CD4-positive, CD25-positive, alpha-beta regulatory T cell (primary cell): Measurements from ENCODE around the gene NRARP. TPM values are rescaled to one million over a fixed set of nuclear protein-coding genes. Genes with fewer than 3 reads are reported as not detected.
"Not testable (repeated sequence)": the region's sequence is repeated elsewhere in the genome, so short reads cannot be mapped to it uniquely, and the experiment has no call there.

Experiments used
- ATAC-seq, 2 donors: fragments of 150-1000 bp; cut with Tn5 transposase; one replicate each; pipeline ENCODE4 v1.10.0; 2021; ENCODE audit warnings: low read depth in 2 of 2, moderate number of reproducible peaks in 2 of 2, moderate library complexity in 1 of 2
- DNase-seq, 3 donors: peaks; one replicate each; pipeline versions ENCODE4 v3.0.0 to v3.0.0-alpha.2; 2012 to 2022; ENCODE audit warnings: mixed read lengths in 1 of 3
- H3K27ac ChIP-seq: one replicate; pipeline ENCODE4 v1.7.0; 2013; ENCODE audit warnings: mild to moderate bottlenecking, low read length; ENCODE audit not compliant: insufficient read depth, poor library complexity, severe bottlenecking
- H3K27me3 ChIP-seq: one replicate; pipeline ENCODE4 v1.7.0; 2013; ENCODE audit warnings: low read length; ENCODE audit not compliant: control insufficient read depth, insufficient read depth
- H3K36me3 ChIP-seq: one replicate; pipeline ENCODE4 v1.7.0; 2013; ENCODE audit warnings: mild to moderate bottlenecking, low read length, moderate library complexity; ENCODE audit not compliant: control insufficient read depth, insufficient read depth
- H3K4me1 ChIP-seq: 2 replicates; pipeline ENCODE4 v1.7.0; 2013; ENCODE audit warnings: mild to moderate bottlenecking, low read length; ENCODE audit not compliant: insufficient read depth, control insufficient read depth, poor library complexity, severe bottlenecking
- H3K4me3 ChIP-seq: one replicate; pipeline ENCODE4 v1.7.0; 2013; ENCODE audit warnings: low read depth, mild to moderate bottlenecking, low read length, moderate library complexity
- H3K9me3 ChIP-seq, 2 experiments: 1 replicate in 1 of 2; 2 replicates in 1 of 2; pipeline ENCODE4 v1.7.0; 2013; ENCODE audit warnings: low read length in 2 of 2, mild to moderate bottlenecking in 1 of 2, moderate library complexity in 1 of 2; ENCODE audit not compliant: control insufficient read depth in 2 of 2
- H3K27ac Mint-ChIP-seq, 3 donors: one replicate each; pipeline ENCODE4 v1.8.0; 2020 to 2022; ENCODE audit warnings: mild to moderate bottlenecking in 3 of 3, mixed read lengths in 3 of 3, moderate library complexity in 2 of 3
- H3K27me3 Mint-ChIP-seq: one replicate; pipeline ENCODE4 v1.8.0; 2022; ENCODE audit warnings: mild to moderate bottlenecking, mixed read lengths
- H3K36me3 Mint-ChIP-seq: one replicate; pipeline ENCODE4 v1.8.0; 2020; ENCODE audit warnings: mixed read lengths
- H3K4me1 Mint-ChIP-seq, 4 donors: one replicate each; pipeline ENCODE4 v1.8.0; 2020 to 2022; ENCODE audit warnings: mixed read lengths in 4 of 4, mild to moderate bottlenecking in 1 of 4
- H3K4me3 Mint-ChIP-seq, 4 donors: one replicate each; pipeline ENCODE4 v1.8.0; 2020 to 2022; ENCODE audit warnings: mild to moderate bottlenecking in 4 of 4, mixed read lengths in 4 of 4, moderate library complexity in 3 of 4
- H3K9me3 Mint-ChIP-seq, 7 donors: one replicate each; pipeline ENCODE4 v1.8.0; 2020 to 2022; ENCODE audit warnings: mixed read lengths in 7 of 7, mild to moderate bottlenecking in 3 of 7, moderate library complexity in 2 of 7
- polyA plus RNA-seq, 4 donors: library from polyadenylated mRNA; unstranded; fragments of 300-500 nt; fragmentation: Illumina TruSeq; gene quantifications; one replicate each; pipeline ENCODE4 v1.2.3, GENCODE V29; 2021
- total RNA-seq: library from RNA; stranded (reverse); gene quantifications from one replicate; pipeline ENCODE4 v1.2.3, GENCODE V29; 2022

The NRARP gene
- total and polyA plus RNA-seq, 5 donors from 2014 or later, result 1.6 TPM; not detected in 4

GRCh38 chr9:137339908-137340462 is 37.9 kb upstream of the NRARP start:
- not testable (repeated sequence) for H3K27ac ChIP-seq, H3K27me3 Mint-ChIP-seq, DNase-seq, H3K27ac Mint-ChIP-seq, H3K4me1 ChIP-seq, H3K4me1 Mint-ChIP-seq, H3K27me3 ChIP-seq, H3K36me3 Mint-ChIP-seq, H3K4me3 ChIP-seq, H3K4me3 Mint-ChIP-seq, ATAC-seq, H3K36me3 ChIP-seq
- H3K9me3 ChIP-seq, result peaks cover 5 to 11% of the 10 kb centered on the region in 2 experiments
- peaks cover 0 to 13% (median 5%) of the 10 kb centered on the region in 7 donors for H3K9me3 Mint-ChIP-seq

- peaks cover 0 to 13% (median 8%) of the 10 kb centered on the region in 7 donors for H3K9me3 Mint-ChIP-seq
- Histone ChIP-seq H3K27me3 (no peaks in the 10 kb centered on the region), H3K4me1 (no peaks in the 10 kb centered on the region), H3K4me3 (no peak overlapping the region), H3K27ac (no peak overlapping the region), H3K9me3 (peaks cover 5 to 11% of the 10 kb centered on the region in 2 experiments), H3K36me3 (no peaks in the 10 kb centered on the region)
- H3K27ac Mint-ChIP-seq, result no peak overlapping the region
- no peaks in the 10 kb centered on the region for H3K27me3 Mint-ChIP-seq
- peaks cover 11% of the 10 kb centered on the region for H3K36me3 Mint-ChIP-seq
- peaks cover 0 to 6% (median 2%) of the 10 kb centered on the region in 4 donors for H3K4me1 Mint-ChIP-seq
- DNase-seq (no peak), ATAC-seq (no peak)
- H3K4me3 Mint-ChIP-seq, result no peak overlapping the region
Measured at GRCh38 chr9:137339045-137339907, 37.2 kb upstream of the NRARP start.

GRCh38 chr9:137336735-137337134 is 34.7 kb upstream of the NRARP start:
- no peak overlapping the region for H3K27ac Mint-ChIP-seq
- H3K9me3 Mint-ChIP-seq, result peaks cover 0 to 13% (median 8%) of the 10 kb centered on the region in 7 donors

GRCh38 chr9:137333016-137333671 is 31.1 kb upstream of the NRARP start:
- Histone ChIP-seq H3K4me1 (no peaks in the 10 kb centered on the region), H3K9me3 (peaks cover 5 to 11% of the 10 kb centered on the region in 2 experiments), H3K36me3 (no peaks in the 10 kb centered on the region), H3K27me3 (no peaks in the 10 kb centered on the region), H3K27ac (no peak overlapping the region), H3K4me3 (no peak overlapping the region)
- Mint-ChIP-seq H3K27ac (no peak overlapping the region), H3K27me3 (no peaks in the 10 kb centered on the region), H3K4me1 (peaks cover 0 to 3% (median 0%) of the 10 kb centered on the region in 4 donors), H3K36me3 (peaks cover 15% of the 10 kb centered on the region), H3K4me3 (no peak overlapping the region), H3K9me3 (peaks cover 0 to 13% (median 10%) of the 10 kb centered on the region in 7 donors)
- no peak for DNase-seq
- ATAC-seq, result no peak

More at GRCh38 chr9:137336735-137337134, 34.7 kb upstream of the NRARP start:
- DNase-seq (no peak), ATAC-seq (no peak)
- Histone ChIP-seq H3K9me3 (peaks cover 5 to 11% of the 10 kb centered on the region in 2 experiments), H3K27ac (no peak overlapping the region), H3K4me1 (no peaks in the 10 kb centered on the region), H3K4me3 (no peak overlapping the region), H3K27me3 (no peaks in the 10 kb centered on the region), H3K36me3 (no peaks in the 10 kb centered on the region)
- H3K27me3 Mint-ChIP-seq, result no peaks in the 10 kb centered on the region
- peaks cover 0 to 6% (median 2%) of the 10 kb centered on the region in 4 donors for H3K4me1 Mint-ChIP-seq
- peaks cover 15% of the 10 kb centered on the region for H3K36me3 Mint-ChIP-seq
- H3K4me3 Mint-ChIP-seq, result no peak overlapping the region

- peaks cover 8% of the 10 kb centered on the region in 2 experiments for H3K9me3 ChIP-seq
- H3K4me1 Mint-ChIP-seq, result peaks cover 0 to 3% (median under 1%) of the 10 kb centered on the region in 4 donors
- no peak overlapping the region for H3K4me3 Mint-ChIP-seq
- DNase-seq (no peak), ATAC-seq (no peak)
- peaks cover 15% of the 10 kb centered on the region for H3K36me3 Mint-ChIP-seq
- no peaks in the 10 kb centered on the region for H3K27me3 Mint-ChIP-seq
- no peaks in the 10 kb centered on the region for H3K4me1 ChIP-seq
- H3K27ac ChIP-seq, result no peak overlapping the region
- H3K27ac Mint-ChIP-seq, result no peak overlapping the region
- peaks cover 3% of the 10 kb centered on the region for H3K27me3 ChIP-seq
- peaks cover 0 to 15% (median 9%) of the 10 kb centered on the region in 7 donors for H3K9me3 Mint-ChIP-seq
- no peaks in the 10 kb centered on the region for H3K36me3 ChIP-seq
- H3K4me3 ChIP-seq, result no peak overlapping the region
Measured at GRCh38 chr9:137331929-137332328, 29.9 kb upstream of the NRARP start.

- no peaks in the 10 kb centered on the region for H3K4me1 ChIP-seq
- peaks cover 0 to 4% of the 10 kb centered on the region in 2 experiments for H3K9me3 ChIP-seq
- peaks cover 4 to 12% (median 6%) of the 10 kb centered on the region in 4 donors for H3K4me1 Mint-ChIP-seq
- no peaks in the 10 kb centered on the region for H3K27me3 Mint-ChIP-seq
- H3K36me3 Mint-ChIP-seq, result peaks cover 9% of the 10 kb centered on the region
- ATAC-seq, result no peak
- H3K27me3 ChIP-seq, result peaks cover 3% of the 10 kb centered on the region
- DNase-seq, result no peak
- no peaks in the 10 kb centered on the region for H3K36me3 ChIP-seq
- peaks cover under 1 to 13% (median 2%) of the 10 kb centered on the region in 7 donors for H3K9me3 Mint-ChIP-seq
- no peak overlapping the region for H3K27ac ChIP-seq
- H3K4me3 ChIP-seq, result no peak overlapping the region
- H3K27ac Mint-ChIP-seq, result no peak overlapping the region
- H3K4me3 Mint-ChIP-seq, result no peak overlapping the region
Measured at GRCh38 chr9:137330689-137331088, 28.6 kb upstream of the NRARP start.

- not testable (repeated sequence) for H3K36me3 Mint-ChIP-seq, H3K9me3 ChIP-seq, H3K27ac ChIP-seq, H3K36me3 ChIP-seq, H3K27me3 ChIP-seq, H3K4me3 Mint-ChIP-seq, H3K4me3 ChIP-seq, H3K27ac Mint-ChIP-seq, H3K4me1 ChIP-seq, DNase-seq, H3K27me3 Mint-ChIP-seq, ATAC-seq
- peaks cover 4 to 13% (median 6%) of the 10 kb centered on the region in 4 donors for H3K4me1 Mint-ChIP-seq
- H3K9me3 Mint-ChIP-seq, result peaks cover 0 to 12% (median 2%) of the 10 kb centered on the region in 7 donors
Measured at GRCh38 chr9:137329590-137329989, 27.5 kb upstream of the NRARP start.
